Measurements from ENCODE around the gene SF1. TPM values are rescaled to one million over a fixed set of nuclear protein-coding genes. Genes with fewer than 3 reads are reported as not detected.

SF1 gene
- total and polyA plus RNA-seq, 9 of the 15 experiments (the other 6 are each of a cell fraction or from before 2014, with no cell fraction given): 13.1 to 334 (median 111) TPM

GRCh38 chr11:64745189-64745520 lies 33.2 kb downstream of the SF1 start:
- 2% methylated on average over 20 of the region's 20 CpGs for WGBS (ENCODE audit: insufficient coverage, low coverage, missing lambda C conversion rate)
- peak overlapping the region; percentile 85 for H2AFZ ChIP-seq (ENCODE audit: low read depth, low read length)
- ChIA-PET CTCF (ENCODE audit: low intra/inter-chr PET ratio) (no interaction called here), POLR2A (interaction anchor here (0.5 to 1.3 kb wide), 3 partner anchors 14 to 1717 kb away, joined by 3 to 5 read pairs (median 3); partner anchors contain the start of genes EHD1 and PYGM)
- H3K4me2 ChIP-seq (ENCODE audit: insufficient read depth, low read length): peak overlapping the region; percentile 77
- FAIRE-seq (no peak), ATAC-seq (no peak), DNase-seq (ENCODE audit: extremely low read depth in 1 of 4, low spot score in 3 of 4) (peak in 1 of 4 experiments; percentile 58)
- H3K4me1 ChIP-seq (replicated peaks in 1 of 2; ENCODE audit: control insufficient read depth in 2 of 2, insufficient read depth in 2 of 2, low read length in 2 of 2): peaks cover 12 to 61% of the 10 kb centered on the region in 2 experiments; a peak in 3 of 5 replicates
- no peaks in the 10 kb centered on the region for H3K36me3 ChIP-seq (ENCODE audit: control insufficient read depth, insufficient read depth, low read length)
- no peaks in the 10 kb centered on the region for H3K9me3 ChIP-seq (replicated peaks; ENCODE audit: control insufficient read depth, insufficient read depth, low read depth, low read length)
- H3K27ac ChIP-seq (ENCODE audit: extremely low read depth, low read depth, low read length): peak overlapping the region; percentile 73
- intact Hi-C loops (cut with micrococcal nuclease) (no loop called here), in situ Hi-C loops (cut with MboI) (no loop called here)
- peak overlapping the region; percentile 61 to 89 for H3K9ac ChIP-seq (ENCODE audit: insufficient read depth in 1 of 2, low read depth in 2 of 2, low read length in 2 of 2)
- no TSS peak for BruUV-seq (replicated peaks)
- H3K79me2 ChIP-seq (ENCODE audit: control insufficient read depth, insufficient read depth, low read length): no peaks in the 10 kb centered on the region
- no peaks in the 10 kb centered on the region; a peak in 1 of 5 replicates for H3K27me3 ChIP-seq (ENCODE audit: control insufficient read depth in 2 of 2, insufficient read depth in 2 of 2, low read length in 2 of 2)
- H3K9me1 ChIP-seq (ENCODE audit: control insufficient read depth, insufficient read depth, low read length): no peaks in the 10 kb centered on the region
- no peaks in the 10 kb centered on the region; the same call in 1 of the 2 replicates for H4K20me1 ChIP-seq (replicated peaks; ENCODE audit: control insufficient read depth, insufficient read depth, low read length)
- H3K4me3 ChIP-seq: peak overlapping the region; percentile 47
- TF ChIP-seq HDAC1 (IDR thresholded peaks at IDR 0.05) (peak in 1 of 2 experiments; percentile 21; a peak in 1 of 4 replicates), KAT7 (CRISPR knock-in tag; IDR thresholded peaks at IDR 0.05; ENCODE audit: borderline replicate concordance) (no peak), NFE2 (IDR thresholded peaks at IDR 0.05; ENCODE audit: low read depth) (no peak), RFX5 (IDR thresholded peaks at IDR 0.05; ENCODE audit: low read depth, low read length) (no peak), PHF20 (IDR thresholded peaks at IDR 0.05; ENCODE audit: partially characterized antibody) (no peak), ZNF639 (CRISPR knock-in tag; conservative IDR thresholded peaks at IDR 0.05 in 1 of 2, IDR thresholded peaks at IDR 0.05 in 1 of 2) (0 out of 4 replicates have a peak, but pooled peaks of 1 of the 2 experiments have one; percentile 24), MNT (conservative IDR thresholded peaks at IDR 0.05) (0 out of 4 replicates have a peak, but pooled peaks of 1 of the 2 experiments have one; percentile 9), SNIP1 (IDR thresholded peaks at IDR 0.05; ENCODE audit: low read depth) (no peak), PHF21A (IDR thresholded peaks at IDR 0.05; ENCODE audit: borderline replicate concordance, low read depth) (peak; percentile 18; the same call in 1 of the 2 replicates), CBFA2T2 (conservative IDR thresholded peaks at IDR 0.05) (0 out of 2 replicates have a peak, but pooled peaks have one; percentile 8), ID3 (CRISPR knock-in tag; IDR thresholded peaks at IDR 0.05) (no peak), ID3 (tag; IDR thresholded peaks at IDR 0.05) (no peak), PCBP1 (IDR thresholded peaks at IDR 0.05; ENCODE audit: low read depth, low read length, poor library complexity, severe bottlenecking) (peak; percentile 42), HMGN3 (IDR thresholded peaks at IDR 0.05; ENCODE audit: borderline replicate concordance, extremely low read depth, insufficient read length, low read depth, low read length) (peak; percentile 79), MYC (IDR thresholded peaks at IDR 0.05; ENCODE audit: low read depth, low read length) (0 out of 2 replicates have a peak, but pooled peaks have one; percentile 21), MYC (CRISPR knock-in tag; IDR thresholded peaks at IDR 0.05; ENCODE audit: borderline replicate concordance, low read depth) (no peak), ETV1 (tag; conservative IDR thresholded peaks at IDR 0.05; ENCODE audit: low read depth) (peak; percentile 68), ZNF395 (CRISPR knock-in tag; IDR thresholded peaks at IDR 0.05) (no peak)

All from K562 (cell line).